GM21737 (cell line): ENCODE data around the gene YJU2.

Experiments
- ATAC-seq: cut with Tn5 transposase; IDR thresholded peaks from one replicate; pipeline ENCODE4 v1.9.1; 2021; ENCODE audit warnings: mild to moderate bottlenecking, moderate library complexity; ENCODE audit not compliant: unreplicated experiment

Gene YJU2

GRCh38 chr19:4295972-4296771 is 49.3 kb downstream of the YJU2 start:
- ATAC-seq, result no peak

GRCh38 chr19:4297901-4298809 is 51.3 kb downstream of the YJU2 start:
- no peak for ATAC-seq

GRCh38 chr19:4298810-4299550 is 52.1 kb downstream of the YJU2 start:
- ATAC-seq, result no peak

- no peak for ATAC-seq
Measured at GRCh38 chr19:4300589-4300988, 53.7 kb downstream of the YJU2 start.

- ATAC-seq, result no peak
Measured at GRCh38 chr19:4301590-4302242, 54.8 kb downstream of the YJU2 start.

GRCh38 chr19:4302243-4302640 is 55.4 kb downstream of the YJU2 start, which contains the start of gene TMIGD2:
TMIGD2 (minus strand) TSS chr19:4302389; CDS start chr19:4302385, 4 bp downstream.
- no peak for ATAC-seq

- ATAC-seq, result no peak
Measured at GRCh38 chr19:4303819-4304537, 57.1 kb downstream of the YJU2 start.

GRCh38 chr19:4304538-4305256 is 57.8 kb downstream of the YJU2 start, which contains the start of gene FSD1:
FSD1 (plus strand) TSS chr19:4304598; CDS start chr19:4304747, 149 bp downstream.
- no peak for ATAC-seq

- no peak for ATAC-seq
Measured at GRCh38 chr19:4305257-4305612, 58.4 kb downstream of the YJU2 start.

- ATAC-seq, result no peak
Measured at GRCh38 chr19:4305659-4306058, 58.8 kb downstream of the YJU2 start.

- ATAC-seq, result no peak
Measured at GRCh38 chr19:4310247-4311121, 63.6 kb downstream of the YJU2 start.

- ATAC-seq, result no peak
Measured at GRCh38 chr19:4313847-4314490, 67.1 kb downstream of the YJU2 start.

- no peak for ATAC-seq
Measured at GRCh38 chr19:4316956-4317355, 70.1 kb downstream of the YJU2 start.

GRCh38 chr19:4318460-4318859 is 71.6 kb downstream of the YJU2 start:
- no peak for ATAC-seq
